IMR-90 (cell line): ENCODE data around the gene CENPV. TPM values are rescaled to one million over a fixed set of nuclear protein-coding genes. Genes with fewer than 3 reads are reported as not detected.

Experiments
- ATAC-seq: fragments of 200-7000 bp; cut with Tn5 transposase; 2 replicates; pipeline ENCODE4 v1.9.1; 2020; ENCODE audit warnings: low read depth, mild to moderate bottlenecking, moderate library complexity
- BruUV-seq: library from RNA; stranded (reverse); fragments of 400-500 nt; replicated peaks from 2 replicates; lab custom pipeline; 2021; lab: Mats Ljungman, UMichigan
- CTCF ChIA-PET: fragments of 300-600 bp; formaldehyde crosslinking; extraction: SDS; loops from one replicate; lab custom pipeline; 2021; ENCODE audit warnings: antibody characterized with exemption; lab: Yijun Ruan, JAX
- POLR2A ChIA-PET: fragments of 300-600 bp; sonication (Branson Sonifier 250); formaldehyde crosslinking; loops from one replicate; lab custom pipeline; 2022; ENCODE audit warnings: antibody characterized with exemption; ENCODE audit not compliant: unreplicated experiment; lab: Charles Lee
- DNase-seq: peaks from one replicate; pipeline ENCODE4 v3.0.0; 2013
- H2AFZ ChIP-seq: replicated peaks from 2 replicates; pipeline ENCODE3; 2013; ENCODE audit warnings: low read length, mild to moderate bottlenecking; ENCODE audit not compliant: poor library complexity
- H2AK5ac ChIP-seq: 2 replicates; pipeline ENCODE4 v1.6.1; 2013; ENCODE audit warnings: low read depth, low read length, inconsistent platforms
- H2AK9ac ChIP-seq: replicated peaks from 2 replicates; pipeline ENCODE3; 2013; ENCODE audit warnings: mild to moderate bottlenecking, low read depth, low read length, moderate library complexity; ENCODE audit not compliant: poor library complexity
- H2BK120ac ChIP-seq: 2 replicates; pipeline ENCODE4 v1.6.1; 2013; ENCODE audit warnings: low read depth, low read length, inconsistent platforms
- H2BK15ac ChIP-seq: 3 replicates; pipeline ENCODE4 v1.6.1; 2013; ENCODE audit warnings: low read depth, low read length, inconsistent platforms
- H2BK20ac ChIP-seq: 2 replicates; pipeline ENCODE4 v1.6.1; 2013; ENCODE audit warnings: low read depth, mild to moderate bottlenecking, inconsistent platforms, low read length, moderate library complexity
- H2BK5ac ChIP-seq: 2 replicates; pipeline ENCODE4 v1.6.1; 2013; ENCODE audit warnings: mild to moderate bottlenecking, low read depth, low read length, inconsistent platforms; ENCODE audit not compliant: poor library complexity, severe bottlenecking
- H3K14ac ChIP-seq: replicated peaks from 2 replicates; pipeline ENCODE4 v1.6.1; 2013; ENCODE audit warnings: low read depth, low read length, inconsistent platforms
- H3K18ac ChIP-seq: 2 replicates; pipeline ENCODE4 v1.6.1; 2013; ENCODE audit warnings: low read depth, low read length, control low read depth
- H3K23ac ChIP-seq: 2 replicates; pipeline ENCODE4 v1.6.1; 2013; ENCODE audit warnings: low read depth, low read length, inconsistent platforms
- H3K27ac ChIP-seq: 2 replicates; pipeline ENCODE4 v1.5.1; 2013; ENCODE audit warnings: mild to moderate bottlenecking, control low read depth, low read length; ENCODE audit not compliant: insufficient read depth
- H3K27me3 ChIP-seq: 2 replicates; pipeline ENCODE4 v1.6.1; 2013; ENCODE audit warnings: low read length; ENCODE audit not compliant: control insufficient read depth, insufficient read depth
- H3K36me3 ChIP-seq: 2 replicates; pipeline ENCODE4 v1.6.1; 2013; ENCODE audit warnings: low read length, mixed read lengths; ENCODE audit not compliant: control insufficient read depth, insufficient read depth
- H3K4ac ChIP-seq: 2 replicates; pipeline ENCODE4 v1.6.1; 2013; ENCODE audit warnings: low read depth, low read length, inconsistent platforms
- H3K4me1 ChIP-seq: 2 replicates; pipeline ENCODE4 v1.6.1; 2013; ENCODE audit warnings: low read length, mixed read lengths; ENCODE audit not compliant: control insufficient read depth, insufficient read depth
- H3K4me2 ChIP-seq: 2 replicates; pipeline ENCODE4 v1.6.1; 2013; ENCODE audit warnings: low read depth, mild to moderate bottlenecking, control low read depth, low read length, moderate library complexity
- H3K4me3 ChIP-seq: 2 replicates; pipeline ENCODE4 v1.5.1; 2013; ENCODE audit warnings: low read depth, mild to moderate bottlenecking, control low read depth, low read length, moderate library complexity; ENCODE audit not compliant: insufficient read depth
- H3K56ac ChIP-seq: 2 replicates; pipeline ENCODE4 v1.6.1; 2013; ENCODE audit warnings: low read length, inconsistent platforms; ENCODE audit not compliant: insufficient read depth; ENCODE audit errors: extremely low read depth
- H3K79me1 ChIP-seq, 2 experiments: 2 replicates each; pipeline ENCODE4 v1.6.1; 2013; ENCODE audit warnings: low read length in 2 of 2, inconsistent platforms in 1 of 2, low read depth in 1 of 2
- H3K9ac ChIP-seq: 2 replicates; pipeline ENCODE4 v1.6.1; 2013; ENCODE audit warnings: low read depth, low read length, control low read depth
- H3K9me1 ChIP-seq: 2 replicates; pipeline ENCODE4 v1.6.1; 2013; ENCODE audit warnings: low read length, inconsistent platforms; ENCODE audit not compliant: insufficient read depth
- H3K9me3 ChIP-seq: 2 replicates; pipeline ENCODE4 v1.6.1; 2013; ENCODE audit warnings: low read length; ENCODE audit not compliant: control insufficient read depth, insufficient read depth
- H4K20me1 ChIP-seq: 2 replicates; pipeline ENCODE4 v1.6.1; 2013; ENCODE audit warnings: low read length, inconsistent platforms; ENCODE audit not compliant: insufficient read depth
- H4K5ac ChIP-seq: 2 replicates; pipeline ENCODE4 v1.6.1; 2013; ENCODE audit warnings: mild to moderate bottlenecking, low read depth, low read length, control low read depth
- H4K8ac ChIP-seq, 2 experiments: 2 replicates each; pipeline ENCODE4 v1.6.1; 2013; ENCODE audit warnings: low read depth in 2 of 2, low read length in 2 of 2, control low read depth in 1 of 2, inconsistent platforms in 1 of 2
- H4K91ac ChIP-seq: 2 replicates; pipeline ENCODE4 v1.6.1; 2013; ENCODE audit warnings: low read depth, low read length, inconsistent platforms; ENCODE audit not compliant: insufficient read depth
- BHLHE40 ChIP-seq: fragments of 150-350 bp; IDR thresholded peaks from 2 replicates; pipeline ENCODE4 v1.6.1; 2016; ENCODE audit warnings: mild to moderate bottlenecking, low read depth, low read length
- CEBPB ChIP-seq: IDR thresholded peaks from 2 replicates; pipeline ENCODE4 v1.6.1; 2012; ENCODE audit warnings: low read depth, low read length, improper control_type of control experiment
- FOS ChIP-seq: fragments of 150-350 bp; IDR thresholded peaks from 2 replicates; pipeline ENCODE4 v1.6.1; 2016; ENCODE audit warnings: low read depth, low read length
- MAZ ChIP-seq: IDR thresholded peaks from 2 replicates; pipeline ENCODE4 v1.6.1; 2012; ENCODE audit warnings: low read depth, mild to moderate bottlenecking, low read length, improper control_type of control experiment, moderate library complexity, borderline replicate concordance
- MXI1 ChIP-seq: IDR thresholded peaks from 2 replicates; pipeline ENCODE4 v1.6.1; 2012; ENCODE audit warnings: low read depth, mild to moderate bottlenecking, low read length, moderate library complexity, borderline replicate concordance
- NFE2L2 ChIP-seq: fragments of 150-350 bp; IDR thresholded peaks from 2 replicates; pipeline ENCODE4 v1.6.1; 2016; ENCODE audit warnings: low read depth, mild to moderate bottlenecking, low read length
- POLR2A ChIP-seq: IDR thresholded peaks from 2 replicates; pipeline ENCODE4 v1.6.1; 2012; ENCODE audit warnings: mild to moderate bottlenecking, low read depth, low read length
- RAD21 ChIP-seq: IDR thresholded peaks from 2 replicates; pipeline ENCODE4 v1.6.1; 2012; ENCODE audit warnings: low read length, improper control_type of control experiment
- RFX5 ChIP-seq: IDR thresholded peaks from 2 replicates; pipeline ENCODE4 v1.8.0; 2012; ENCODE audit warnings: low read depth, mild to moderate bottlenecking, low read length, moderate library complexity
- SMC3 ChIP-seq: fragments of 150-350 bp; IDR thresholded peaks from 2 replicates; pipeline ENCODE4 v1.6.1; 2016; ENCODE audit warnings: low read depth, mild to moderate bottlenecking, antibody characterized with exemption, low read length, moderate library complexity
- WGBS, 2 experiments: methylation state at CpG; one replicate each; pipeline versions ENCODE4 v1.1.5 to v1.1.7; 2013; ENCODE audit warnings: missing lambda C conversion rate in 2 of 2; ENCODE audit not compliant: insufficient read length in 1 of 2; ENCODE audit errors: extremely low coverage in 2 of 2; 5-methylcytosine and 5-hydroxymethylcytosine counted together
- dilution Hi-C: fragments of 300-500 bp; cut with HindIII; formaldehyde crosslinking; loops from one replicate; pipeline ENCODE4 v1.14.3; 2018; ENCODE audit warnings: low sequenced_read_pairs; ENCODE audit not compliant: unreplicated experiment
- in situ Hi-C: fragments of 300-500 bp; cut with MboI; formaldehyde crosslinking; loops from 3 replicates; pipeline ENCODE4 v1.14.3; 2019; ENCODE audit warnings: low sequenced_read_pairs, inconsistent platforms, mixed read lengths
- intact Hi-C: fragments of 100-400 bp; cut with micrococcal nuclease; formaldehyde crosslinking; loops from 2 replicates; pipeline ENCODE4 v1.10.0; 2022
- polyA plus RNA-seq, 3 experiments: library from polyadenylated mRNA; depleted of rRNA; stranded (reverse); fragments of >200 nt; gene quantifications; 2 replicates each; pipeline ENCODE4 v1.2.3, GENCODE V29; 2012; ENCODE audit warnings: low replicate concordance in 1 of 3
- total RNA-seq: library from RNA; depleted of rRNA; stranded (reverse); fragments of >200 nt; gene quantifications from 2 replicates; pipeline ENCODE4 v1.2.3, GENCODE V29; 2012
- TF ChIP-seq, protein P1 (sequence below): fragments of 150-350 bp; IDR thresholded peaks from 2 replicates; pipeline ENCODE4 v1.6.1; 2016; ENCODE audit warnings: low read depth, mild to moderate bottlenecking, low read length, moderate library complexity, borderline replicate concordance
- TF ChIP-seq, protein P2 (sequence below): fragments of 150-350 bp; IDR thresholded peaks from 2 replicates; pipeline ENCODE4 v1.6.1; 2017; ENCODE audit warnings: mild to moderate bottlenecking, antibody characterized with exemption, low read length, low read depth
- TF ChIP-seq, protein P3 (sequence below): conservative IDR thresholded peaks from 2 replicates; pipeline ENCODE4 v1.5.1; 2012; ENCODE audit warnings: mild to moderate bottlenecking, low read depth, low read length, improper control_type of control experiment

The CENPV gene
- total and polyA plus RNA-seq, 2 of the 4 experiments (the other 2 are of a cell fraction), result 35.3 to 49.8 TPM

DNA sequence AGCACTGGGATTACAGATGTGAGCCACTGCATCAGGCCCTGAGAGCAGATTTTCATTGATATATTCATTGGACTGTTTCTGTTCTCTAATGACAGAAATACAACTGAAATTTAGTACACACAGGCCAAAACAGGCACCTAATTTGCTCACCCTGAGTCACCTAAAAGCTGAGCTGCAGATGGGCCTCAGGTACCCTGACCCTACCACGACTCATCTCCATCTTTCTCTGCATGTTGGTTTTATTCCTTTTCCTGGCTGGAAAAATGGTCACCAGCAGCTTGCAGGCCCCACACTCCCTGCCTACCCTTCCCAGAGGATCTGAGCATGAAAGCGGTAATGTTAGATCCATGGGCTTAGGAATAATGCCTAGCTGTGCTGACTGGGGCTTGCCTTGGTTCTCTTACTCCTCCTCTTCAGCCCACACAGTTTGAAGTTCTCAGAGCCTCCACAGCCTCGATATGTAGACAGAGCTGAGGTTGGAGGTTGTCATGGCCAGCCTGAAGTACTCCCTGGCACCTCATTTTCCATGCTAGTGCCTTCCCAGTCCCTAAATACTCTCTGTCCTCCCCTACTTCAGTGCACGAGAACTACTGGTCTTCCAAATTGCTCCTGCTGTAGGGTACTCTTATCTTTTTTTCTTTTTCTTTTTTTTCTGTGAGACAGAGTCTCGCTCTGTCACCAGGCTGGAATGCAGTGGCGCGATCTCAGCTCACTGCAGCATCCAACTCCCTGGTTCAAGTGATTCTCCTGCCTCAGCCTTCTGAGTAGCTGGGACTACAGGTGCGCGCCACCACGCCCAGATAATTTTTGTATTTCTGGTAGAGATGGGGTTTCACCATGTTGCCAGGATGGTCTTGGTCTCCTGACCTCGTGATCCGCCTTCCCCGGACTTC is 51.1 kb downstream of the CENPV start (continued):
- TF ChIP-seq RFX5, result no peak
- TF ChIP-seq BHLHE40, result no peak
- TF ChIP-seq MXI1, result no peak

DNA sequence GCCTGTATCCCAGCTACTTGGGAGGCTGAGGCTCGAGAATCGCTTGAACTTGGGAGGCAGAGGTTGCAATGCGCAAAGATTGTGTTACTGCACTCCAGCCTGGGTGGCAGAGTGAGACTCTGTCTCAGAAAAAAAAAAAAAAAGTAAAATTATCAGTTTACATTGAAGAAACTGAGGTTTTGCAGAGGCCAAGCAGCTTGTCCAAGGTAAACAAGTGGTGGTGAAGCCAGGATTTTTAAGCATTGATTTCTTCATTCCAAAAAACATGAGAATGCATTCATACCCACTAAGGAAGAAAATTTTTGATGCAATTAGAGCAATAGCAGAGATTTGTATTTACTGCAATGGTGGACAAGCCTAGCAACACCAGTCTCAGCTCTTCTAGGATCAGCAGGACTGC is 52.7 kb downstream of the CENPV start:
- Histone ChIP-seq H2BK120ac (no peak overlapping the region), H3K4me2 (no peak overlapping the region), H3K56ac (no peak overlapping the region), H3K27me3 (no peaks in the 10 kb centered on the region), H3K4me1 (peaks cover 8% of the 10 kb centered on the region), H2AK9ac (no peak overlapping the region), H3K9me3 (no peaks in the 10 kb centered on the region), H3K18ac (no peak overlapping the region), H3K4ac (no peak overlapping the region), H3K23ac (no peak overlapping the region), H2BK15ac (no peak overlapping the region), H3K4me3 (no peak overlapping the region), H2BK5ac (no peak overlapping the region), H3K9ac (no peak overlapping the region), H4K5ac (no peak overlapping the region), H3K9me1 (peaks cover 6% of the 10 kb centered on the region), H3K36me3 (no peaks in the 10 kb centered on the region), H2AK5ac (no peak overlapping the region), H3K14ac (no peak overlapping the region), H3K79me1 (no peaks in the 10 kb centered on the region), H4K91ac (no peak overlapping the region), H2BK20ac (no peak overlapping the region), H4K20me1 (no peaks in the 10 kb centered on the region), H4K8ac (no peak overlapping the region), H3K27ac (no peak overlapping the region), H2AFZ (no peak overlapping the region)
- DNase-seq, result no peak
- intact Hi-C loops (no loop called here), in situ Hi-C loops (no loop called here), dilution Hi-C loops (no loop called here)
- no TSS peak for BruUV-seq
- ChIA-PET POLR2A (no interaction called here), CTCF (no interaction called here)
- ATAC-seq, result peak; percentile 25
- no CpG with 5 or more reads among the region's 3 CpGs for WGBS, 2 experiments
- TF ChIP-seq NFE2L2 (no peak), SMC3 (no peak), MXI1 (no peak), FOS (no peak), MAZ (no peak), CEBPB (no peak), BHLHE40 (no peak), RAD21 (no peak), POLR2A (no peak), RFX5 (no peak)
- TF ChIP-seq, protein P1, sequence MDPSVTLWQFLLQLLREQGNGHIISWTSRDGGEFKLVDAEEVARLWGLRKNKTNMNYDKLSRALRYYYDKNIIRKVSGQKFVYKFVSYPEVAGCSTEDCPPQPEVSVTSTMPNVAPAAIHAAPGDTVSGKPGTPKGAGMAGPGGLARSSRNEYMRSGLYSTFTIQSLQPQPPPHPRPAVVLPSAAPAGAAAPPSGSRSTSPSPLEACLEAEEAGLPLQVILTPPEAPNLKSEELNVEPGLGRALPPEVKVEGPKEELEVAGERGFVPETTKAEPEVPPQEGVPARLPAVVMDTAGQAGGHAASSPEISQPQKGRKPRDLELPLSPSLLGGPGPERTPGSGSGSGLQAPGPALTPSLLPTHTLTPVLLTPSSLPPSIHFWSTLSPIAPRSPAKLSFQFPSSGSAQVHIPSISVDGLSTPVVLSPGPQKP, result no peak
- TF ChIP-seq, protein P2, sequence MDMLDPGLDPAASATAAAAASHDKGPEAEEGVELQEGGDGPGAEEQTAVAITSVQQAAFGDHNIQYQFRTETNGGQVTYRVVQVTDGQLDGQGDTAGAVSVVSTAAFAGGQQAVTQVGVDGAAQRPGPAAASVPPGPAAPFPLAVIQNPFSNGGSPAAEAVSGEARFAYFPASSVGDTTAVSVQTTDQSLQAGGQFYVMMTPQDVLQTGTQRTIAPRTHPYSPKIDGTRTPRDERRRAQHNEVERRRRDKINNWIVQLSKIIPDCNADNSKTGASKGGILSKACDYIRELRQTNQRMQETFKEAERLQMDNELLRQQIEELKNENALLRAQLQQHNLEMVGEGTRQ, result no peak
- TF ChIP-seq, protein P3, sequence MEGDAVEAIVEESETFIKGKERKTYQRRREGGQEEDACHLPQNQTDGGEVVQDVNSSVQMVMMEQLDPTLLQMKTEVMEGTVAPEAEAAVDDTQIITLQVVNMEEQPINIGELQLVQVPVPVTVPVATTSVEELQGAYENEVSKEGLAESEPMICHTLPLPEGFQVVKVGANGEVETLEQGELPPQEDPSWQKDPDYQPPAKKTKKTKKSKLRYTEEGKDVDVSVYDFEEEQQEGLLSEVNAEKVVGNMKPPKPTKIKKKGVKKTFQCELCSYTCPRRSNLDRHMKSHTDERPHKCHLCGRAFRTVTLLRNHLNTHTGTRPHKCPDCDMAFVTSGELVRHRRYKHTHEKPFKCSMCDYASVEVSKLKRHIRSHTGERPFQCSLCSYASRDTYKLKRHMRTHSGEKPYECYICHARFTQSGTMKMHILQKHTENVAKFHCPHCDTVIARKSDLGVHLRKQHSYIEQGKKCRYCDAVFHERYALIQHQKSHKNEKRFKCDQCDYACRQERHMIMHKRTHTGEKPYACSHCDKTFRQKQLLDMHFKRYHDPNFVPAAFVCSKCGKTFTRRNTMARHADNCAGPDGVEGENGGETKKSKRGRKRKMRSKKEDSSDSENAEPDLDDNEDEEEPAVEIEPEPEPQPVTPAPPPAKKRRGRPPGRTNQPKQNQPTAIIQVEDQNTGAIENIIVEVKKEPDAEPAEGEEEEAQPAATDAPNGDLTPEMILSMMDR, result no peak
